GM21367 (cell line): ENCODE measurements around the gene PRKG1.
"Not testable (repeated sequence)": the region's sequence is repeated elsewhere in the genome, so short reads cannot be mapped to it uniquely, and the experiment has no call there.

Experiments
- ATAC-seq: cut with Tn5 transposase; IDR thresholded peaks from one replicate; pipeline ENCODE4 v1.9.1; 2021; ENCODE audit not compliant: unreplicated experiment

Gene PRKG1

GRCh38 chr10:51679841-51680240, 605.6 kb downstream of the PRKG1 start:
- no peak for ATAC-seq

DNA sequence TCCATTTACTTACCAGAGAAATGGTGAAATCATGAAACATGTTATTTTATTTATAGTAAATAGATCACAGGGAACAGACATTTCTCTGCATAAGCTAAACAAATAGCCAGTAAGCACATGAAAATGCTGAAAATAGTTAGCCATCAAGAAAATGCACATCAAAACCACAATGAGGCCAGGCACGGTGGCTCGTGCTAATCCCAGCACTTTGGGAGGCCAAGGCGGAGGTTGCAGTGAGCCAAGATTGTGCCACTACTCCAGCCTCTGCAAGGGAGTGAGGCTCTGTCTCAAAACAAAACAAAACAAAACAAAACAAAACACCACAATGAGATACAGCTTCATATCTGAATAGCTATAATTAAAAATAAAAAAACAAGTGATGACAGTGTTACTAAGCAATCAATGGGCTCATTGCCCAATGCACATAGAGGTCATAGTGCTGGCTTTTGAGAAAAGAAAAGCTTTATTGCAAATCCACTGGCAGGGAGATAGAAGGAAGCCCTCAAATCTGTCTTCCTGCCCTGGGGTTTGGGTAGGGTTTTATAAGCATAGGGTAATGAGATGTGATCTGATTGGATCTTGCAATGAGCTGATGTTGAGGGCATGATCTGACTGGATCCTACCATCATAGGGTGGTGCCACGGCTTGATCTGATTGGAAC, 608.9 kb downstream of the PRKG1 start:
- ATAC-seq, result no peak

DNA sequence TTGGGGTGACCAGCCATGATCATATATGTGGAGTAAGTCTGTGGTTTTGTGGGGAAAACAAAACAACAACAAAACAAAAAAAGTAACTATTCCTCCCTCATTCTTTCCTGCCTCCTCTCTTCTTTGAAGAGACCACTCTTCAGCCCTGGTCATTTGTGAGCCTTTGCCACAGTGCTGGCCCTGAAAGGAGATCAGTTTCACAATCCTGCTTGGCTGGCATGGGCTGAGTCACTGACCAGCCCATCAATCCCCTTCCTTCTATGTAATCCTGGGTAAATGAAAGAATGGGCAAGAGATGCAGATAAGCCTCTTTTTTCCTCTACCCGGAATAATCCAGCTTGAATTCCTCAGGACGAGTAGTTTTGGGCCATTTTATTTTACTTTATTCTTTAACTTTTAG, 611.5 kb downstream of the PRKG1 start:
- no peak for ATAC-seq

GRCh38 chr10:51687296-51687695, 613.0 kb downstream of the PRKG1 start:
- ATAC-seq, result no peak

DNA sequence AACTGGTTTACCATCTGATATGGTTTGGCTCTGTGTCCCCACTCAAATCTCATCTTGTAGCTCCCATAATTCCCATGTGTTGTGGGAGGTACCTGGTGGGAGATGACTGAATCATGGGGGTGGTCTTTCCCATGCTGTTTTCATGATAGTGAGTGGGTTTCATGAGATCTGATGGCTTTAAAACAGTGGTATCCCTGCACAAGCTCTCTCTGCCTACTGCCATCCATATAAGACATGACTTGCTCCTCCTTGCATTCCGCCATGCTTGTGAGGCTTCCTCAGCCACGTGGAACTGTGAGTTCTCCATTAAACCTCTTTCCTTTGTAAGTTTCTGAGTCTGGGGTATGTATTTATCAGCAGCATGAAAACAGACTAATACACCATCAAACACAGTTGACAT, 614.5 kb downstream of the PRKG1 start:
- ATAC-seq, result not testable (repeated sequence)

DNA sequence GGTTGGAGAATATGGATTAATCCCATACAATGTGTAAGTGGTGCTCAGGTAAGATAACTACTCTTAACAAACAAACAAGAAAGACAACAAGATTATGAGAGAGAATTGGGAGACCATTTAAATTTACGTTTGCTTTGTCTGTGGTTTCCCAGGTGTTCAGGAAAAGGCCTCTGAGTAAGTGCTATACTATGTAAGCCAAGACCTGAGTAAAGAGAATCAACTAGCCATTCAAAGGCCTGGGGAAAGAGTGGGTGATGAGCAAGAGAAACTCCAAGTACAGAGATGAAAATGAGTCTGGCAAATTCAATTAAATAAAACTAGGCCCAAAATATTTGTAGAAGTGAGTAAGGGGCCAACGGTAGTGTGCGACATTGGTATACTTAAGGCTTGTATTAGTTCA, 615.2 kb downstream of the PRKG1 start:
- ATAC-seq, result no peak

GRCh38 chr10:51691135-51691534, 616.8 kb downstream of the PRKG1 start:
- no peak for ATAC-seq

GRCh38 chr10:51694086-51694768, 619.9 kb downstream of the PRKG1 start:
- ATAC-seq, result no peak

DNA sequence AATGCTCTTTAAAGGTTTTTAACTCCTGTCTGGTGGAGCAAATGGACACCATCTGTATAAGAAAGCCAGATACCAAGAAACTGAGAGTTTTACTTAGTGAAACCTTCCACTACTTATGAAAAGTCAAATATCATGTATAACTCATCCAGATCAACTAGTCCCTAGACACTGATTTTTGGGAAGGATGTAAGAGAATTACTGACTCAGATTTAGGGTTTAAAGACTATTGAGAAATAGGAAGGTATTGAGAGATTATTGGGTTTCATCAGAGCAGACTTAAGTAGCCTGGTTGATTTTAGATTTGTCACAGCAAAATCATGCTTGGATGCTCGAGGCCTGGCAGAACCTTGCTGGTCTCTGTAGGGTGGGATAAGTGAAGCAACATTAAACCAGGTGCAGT, 622.0 kb downstream of the PRKG1 start:
- no peak for ATAC-seq

DNA sequence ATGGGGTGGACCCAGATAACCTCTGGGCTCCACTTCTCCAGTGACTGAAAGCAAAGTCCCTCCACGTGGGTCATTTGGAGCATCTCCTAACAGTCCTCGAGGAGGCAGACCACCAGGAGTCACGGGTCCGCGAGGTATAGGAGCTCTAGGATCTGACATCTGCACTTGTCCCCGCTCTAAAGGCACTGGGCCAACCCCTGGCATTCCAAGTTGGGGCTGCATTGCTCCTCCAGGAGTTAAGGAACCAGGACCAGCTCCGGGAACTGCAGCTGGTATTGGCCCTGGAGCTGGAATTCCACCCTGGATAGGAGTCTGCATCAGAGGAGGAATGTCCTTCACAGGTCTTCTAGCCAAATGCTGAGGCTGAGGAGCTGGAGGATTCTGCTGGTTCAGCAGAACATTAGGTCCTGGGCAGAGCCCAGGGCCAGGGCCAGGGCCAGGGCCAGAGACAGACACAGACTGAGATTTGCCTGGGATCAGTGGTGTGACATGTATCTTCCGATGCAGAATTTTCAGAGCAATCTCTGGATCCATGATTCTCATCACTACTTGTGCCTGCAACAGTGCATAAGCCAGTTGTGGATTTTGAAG, 624.3 kb downstream of the PRKG1 start:
- ATAC-seq, result no peak

DNA sequence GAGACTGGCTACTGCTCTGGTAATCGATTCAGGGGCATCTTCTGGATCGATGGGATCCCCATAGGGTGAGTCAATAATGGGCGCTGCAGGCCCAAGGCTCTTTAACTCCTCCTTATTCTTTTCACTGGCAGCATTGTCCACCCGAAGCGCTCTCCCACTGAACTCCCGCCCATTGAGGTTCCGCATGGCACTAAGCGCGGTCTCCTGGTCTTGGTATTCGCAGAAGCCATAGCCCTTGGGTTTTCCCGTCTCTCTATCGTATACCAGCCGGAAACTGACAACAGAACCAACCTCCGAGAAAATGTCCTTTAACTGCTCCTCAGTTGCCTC, 624.8 kb downstream of the PRKG1 start:
- peak; percentile 27 for ATAC-seq

DNA sequence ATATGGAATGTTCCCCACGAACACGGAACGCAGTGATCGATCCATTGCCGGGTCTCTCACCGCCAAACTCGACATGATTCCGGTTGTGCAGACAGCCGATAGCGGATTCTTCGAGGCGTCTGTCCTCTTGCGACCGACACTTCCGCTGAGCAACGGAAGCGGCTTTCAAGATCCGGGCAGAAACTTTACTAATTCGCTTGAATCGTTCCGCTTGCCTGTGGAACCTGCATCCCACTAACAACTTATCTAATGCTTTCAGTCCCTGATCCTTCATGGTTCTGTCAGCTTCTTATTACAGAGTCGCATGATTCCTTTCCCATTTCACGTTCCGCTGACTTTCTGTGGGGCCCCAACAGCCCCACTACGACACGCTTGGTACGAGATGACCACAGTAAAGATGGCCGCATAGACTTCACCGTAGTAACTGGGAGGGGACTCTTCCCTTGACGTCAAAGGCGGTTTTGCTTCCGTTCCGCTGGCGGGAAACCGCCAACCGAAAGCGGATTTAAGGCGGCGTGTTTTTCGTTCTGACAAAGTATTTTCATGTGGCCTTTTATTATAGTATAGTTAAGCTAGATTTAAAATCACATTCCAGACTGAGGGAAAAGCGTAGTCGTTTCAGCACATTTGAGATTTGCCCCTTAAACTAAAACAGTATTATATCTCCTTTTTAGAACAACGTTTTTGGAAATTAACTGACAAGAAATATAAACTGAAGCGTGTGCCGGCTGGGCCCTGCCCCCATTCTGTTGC, 625.4 kb downstream of the PRKG1 start, which contains the start of gene CSTF2T:
Gene CSTF2T, minus strand, starts transcription at position 121 of the 753 bp plus-strand sequence. Its CDS starts 46 bp downstream, at position 75.
- ATAC-seq, result peak; percentile 89

- no peak for ATAC-seq
Observed at GRCh38 chr10:51700228-51700817, 626.0 kb downstream of the PRKG1 start.

GRCh38 chr10:51705774-51706173, 631.5 kb downstream of the PRKG1 start:
- no peak for ATAC-seq

DNA sequence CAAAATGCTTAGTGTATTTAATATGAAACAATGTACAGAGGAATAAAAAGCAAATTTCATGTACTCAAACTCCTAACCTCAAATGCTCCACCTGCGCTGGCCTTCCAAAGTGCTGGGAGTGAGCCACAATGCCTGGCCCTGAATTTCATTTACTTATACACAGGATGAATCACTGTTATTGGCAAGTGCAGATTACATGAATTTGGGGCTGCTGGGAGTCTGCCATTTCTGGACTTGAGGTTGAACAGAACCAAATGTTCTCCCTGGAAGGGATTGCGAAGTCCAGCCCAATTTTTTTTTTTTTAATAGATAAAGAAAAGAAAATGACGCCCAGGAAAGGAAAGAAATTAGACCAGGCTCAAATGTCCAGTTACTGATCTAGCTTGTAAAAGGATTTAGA, 631.9 kb downstream of the PRKG1 start:
- no peak for ATAC-seq

DNA sequence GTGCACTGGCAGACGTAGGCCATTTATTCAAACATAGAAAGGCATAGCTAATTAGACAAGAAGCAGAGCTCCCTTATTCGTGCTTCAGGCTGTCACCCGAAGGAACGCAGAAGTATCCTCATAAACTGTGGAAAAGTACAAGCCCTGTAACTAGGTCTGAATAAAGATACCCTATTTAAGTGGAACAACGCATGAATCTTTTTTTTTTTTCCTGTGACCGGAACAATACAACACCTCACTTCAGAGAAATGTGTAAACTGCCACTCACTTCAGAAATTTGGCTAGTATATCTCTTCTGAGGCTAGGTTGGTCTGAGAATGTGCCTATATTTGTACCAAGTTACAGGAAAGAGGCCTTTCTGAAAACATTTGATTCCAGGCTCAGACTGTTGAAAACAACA, 633.1 kb downstream of the PRKG1 start:
- ATAC-seq, result no peak

DNA sequence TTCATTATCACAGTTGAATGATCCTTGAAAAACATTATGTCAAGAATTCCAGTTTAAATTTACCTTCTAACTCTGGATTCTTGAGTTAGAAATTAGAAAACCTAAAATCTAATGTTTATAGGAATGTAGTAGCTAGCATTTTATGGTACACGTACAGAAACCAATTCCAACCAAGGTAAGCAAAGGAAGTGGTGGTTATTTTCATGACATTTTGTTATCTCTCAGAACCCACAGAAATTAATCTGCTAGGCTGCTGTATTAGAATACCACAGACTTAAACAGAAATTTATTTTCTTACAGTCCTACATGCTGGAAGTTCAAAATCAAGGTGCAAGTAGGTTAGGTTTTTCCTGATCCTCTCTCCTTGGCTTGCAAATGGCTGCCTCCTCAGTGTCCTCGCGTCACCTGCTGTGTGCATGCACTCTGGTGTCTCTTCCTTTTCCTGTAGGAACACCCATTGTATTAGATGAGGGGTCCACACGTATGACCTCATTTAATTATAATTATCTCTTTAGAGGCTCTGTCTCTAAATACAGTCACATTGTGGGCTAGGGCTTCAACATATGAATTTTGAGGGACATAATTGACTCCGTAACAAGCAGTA, 633.6 kb downstream of the PRKG1 start:
- ATAC-seq, result no peak

DNA sequence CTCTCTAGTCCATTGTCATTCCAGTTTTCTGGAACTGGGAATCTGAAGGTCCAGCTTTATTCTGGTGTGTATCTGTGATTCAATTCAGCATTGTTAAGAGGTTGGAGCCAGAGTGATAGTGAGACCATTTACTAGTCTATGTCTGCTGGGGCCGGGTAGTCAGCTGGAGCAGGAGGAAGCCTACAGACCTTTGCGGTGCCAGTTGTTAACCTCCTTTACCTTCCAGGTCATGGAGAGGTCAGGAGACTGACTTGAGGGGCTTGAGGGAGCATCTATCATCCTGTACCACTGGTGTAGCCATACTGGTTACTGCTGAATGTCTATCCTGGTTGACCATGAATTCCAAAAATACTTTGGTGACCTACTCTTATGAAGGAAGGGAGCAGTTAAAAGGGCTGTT, 634.3 kb downstream of the PRKG1 start:
- no peak for ATAC-seq

DNA sequence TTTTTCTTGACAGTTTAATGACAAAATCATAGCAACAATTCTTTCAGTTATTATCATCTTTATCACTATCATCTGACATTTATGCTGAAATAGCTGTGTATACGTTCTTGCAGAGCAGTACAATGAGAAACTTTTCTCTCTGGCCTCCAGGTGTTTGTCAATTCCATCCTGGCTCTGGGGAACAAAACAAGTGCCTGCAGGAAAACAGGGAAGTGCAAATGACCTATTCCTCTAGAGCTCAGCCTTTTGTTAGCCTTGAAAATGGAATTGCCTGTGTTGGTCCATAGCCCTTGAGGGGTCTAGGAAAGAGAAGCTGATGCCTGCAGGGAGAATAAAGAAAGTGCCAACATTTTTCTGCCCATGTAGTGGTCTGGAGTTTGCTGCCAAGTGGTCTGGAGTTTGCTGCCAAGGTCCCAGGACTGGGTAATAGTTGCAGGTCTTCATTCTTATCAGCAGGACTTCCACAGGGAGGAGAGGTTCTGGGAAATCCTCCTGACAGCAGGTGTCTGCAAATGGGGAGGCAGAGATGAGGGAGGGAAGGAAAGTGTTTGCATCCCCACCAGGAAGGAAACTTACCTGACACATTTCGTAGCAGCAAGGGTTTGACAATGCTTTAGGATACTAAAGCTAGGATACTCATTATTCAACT, 635.2 kb downstream of the PRKG1 start:
- ATAC-seq, result no peak

DNA sequence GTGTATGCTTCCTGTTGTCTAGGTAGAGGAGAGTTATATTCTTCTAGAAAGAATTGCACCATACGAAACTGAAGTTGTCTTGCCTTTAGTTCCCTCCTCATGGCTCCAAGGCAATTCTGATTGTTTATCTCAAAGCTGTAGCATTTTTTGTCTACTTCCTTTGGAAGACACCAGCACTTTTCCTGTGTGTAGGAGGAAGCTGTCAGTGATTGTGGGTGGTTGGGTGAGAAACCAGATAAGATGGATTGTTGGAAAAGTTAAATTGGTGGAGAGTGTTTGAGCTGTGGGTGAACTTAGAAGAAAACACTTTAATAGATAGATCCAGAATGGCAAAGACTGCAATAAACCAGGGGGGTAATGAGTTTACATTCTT, 637.2 kb downstream of the PRKG1 start:
- ATAC-seq, result no peak

DNA sequence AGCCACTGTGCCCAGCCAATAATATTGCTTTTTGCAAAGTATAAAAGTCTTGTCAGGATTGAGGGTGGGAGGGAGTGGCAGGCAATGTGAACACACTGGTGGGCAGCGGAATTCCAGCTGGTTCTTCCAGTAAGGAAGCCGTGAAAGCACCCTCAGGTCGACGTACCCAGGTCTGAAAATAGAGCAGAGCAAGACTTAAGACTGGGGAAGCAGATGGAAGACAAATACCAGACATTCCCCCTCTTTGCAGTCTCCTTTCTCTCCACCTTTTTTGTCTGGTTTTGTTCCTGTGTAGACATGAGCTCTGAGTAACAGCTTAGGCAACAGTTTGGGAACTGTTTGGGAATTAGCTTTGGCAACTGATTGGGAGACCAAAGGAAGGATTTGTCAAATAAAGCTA, 642.7 kb downstream of the PRKG1 start:
- ATAC-seq, result no peak
